HCT116 (cell line): Measurements from ENCODE around the gene CCDC57.

ENCODE experiments used
- CTCF ChIP-seq, 3 experiments: fragments of 200-600 bp in 1 of 3; sonication (generic) in 1 of 3; IDR thresholded peaks in 2 of 3; conservative IDR thresholded peaks in 1 of 3; 2 replicates each; pipeline ENCODE4 v1.5.1; 2012 to 2017; ENCODE audit warnings: low read depth in 2 of 3, low read length in 2 of 3, antibody characterized with exemption in 1 of 3, borderline replicate concordance in 1 of 3, control low read depth in 1 of 3, mild to moderate bottlenecking in 1 of 3, mixed read lengths in 1 of 3, mixed run types in 1 of 3, moderate library complexity in 1 of 3; ENCODE audit not compliant: insufficient read depth in 1 of 3
- MAX ChIP-seq: IDR thresholded peaks from 2 replicates; pipeline ENCODE4 v1.6.1; 2012
- POLR2AphosphoS5 ChIP-seq: IDR thresholded peaks from 2 replicates; pipeline ENCODE4 v1.6.1; 2011; ENCODE audit warnings: mild to moderate bottlenecking, low read depth, low read length, moderate library complexity
- TCF7L2 ChIP-seq: IDR thresholded peaks from 2 replicates; pipeline ENCODE4 v1.7.0; 2011; ENCODE audit warnings: borderline replicate concordance, inconsistent platforms; ENCODE audit not compliant: insufficient read depth, insufficient read length; ENCODE audit errors: extremely low read depth

- TF ChIP-seq CTCF (IDR thresholded peaks at IDR 0.05 in 2 of 3, conservative IDR thresholded peaks at IDR 0.05 in 1 of 3; ENCODE audit: borderline replicate concordance in 1 of 3, insufficient read depth in 1 of 3, low read depth in 2 of 3, low read length in 2 of 3) (no peak), TCF7L2 (no peak), MAX (no peak), POLR2AphosphoS5 (no peak)
Measured at GRCh38 chr17:82083533-82084359, 128.9 kb downstream of the CCDC57 start.
